Neural cell (in vitro differentiated cells): ENCODE measurements around the gene BHLHE23. TPM values are rescaled to one million over a fixed set of nuclear protein-coding genes. Genes with fewer than 3 reads are reported as not detected.

ENCODE experiments used
- H2AFZ ChIP-seq: fragments of 200-600, 300-800 bp; sonication (generic), shearing (Covaris generic); 2 replicates; pipeline ENCODE4 v1.6.0; 2014; ENCODE audit warnings: low read depth, mild to moderate bottlenecking, antibody characterized with exemption, low read length, moderate library complexity
- H3F3A ChIP-seq: fragments of 200-600 bp; shearing (Covaris generic); 2 replicates; pipeline ENCODE4 v1.6.1; 2016; ENCODE audit warnings: mild to moderate bottlenecking, moderate library complexity, mixed read lengths, antibody characterized with exemption, low read length; ENCODE audit not compliant: insufficient read depth, poor library complexity, severe bottlenecking
- H3K27ac ChIP-seq: fragments of 200-600, 300-800 bp; sonication (generic), shearing (Covaris generic); 2 replicates; pipeline ENCODE4 v1.5.1; 2014; ENCODE audit warnings: mild to moderate bottlenecking, low read length, moderate library complexity
- H3K27me3 ChIP-seq: fragments of 300-800, 200-600 bp; sonication (generic), shearing (Covaris generic); 2 replicates; pipeline ENCODE4 v1.6.0; 2014; ENCODE audit warnings: mild to moderate bottlenecking, low read depth, low read length, moderate library complexity; ENCODE audit not compliant: insufficient read depth
- H3K36me3 ChIP-seq: fragments of 300-800, 200-600 bp; sonication (generic), shearing (Covaris generic); 2 replicates; pipeline ENCODE4 v1.5.1; 2014; ENCODE audit warnings: mild to moderate bottlenecking, antibody characterized with exemption, low read length, moderate library complexity; ENCODE audit not compliant: insufficient read depth
- H3K4me2 ChIP-seq: fragments of 300-800, 200-600 bp; sonication (generic), shearing (Covaris generic); 2 replicates; pipeline ENCODE4 v1.6.0; 2014; ENCODE audit warnings: mild to moderate bottlenecking, low read length
- H3K4me3 ChIP-seq: fragments of 300-800, 200-600 bp; sonication (generic), shearing (Covaris generic); 2 replicates; pipeline ENCODE4 v1.5.1; 2014; ENCODE audit warnings: mild to moderate bottlenecking, low read length, moderate library complexity
- H3K79me2 ChIP-seq: fragments of 200-600 bp; shearing (Covaris generic); replicated peaks from 2 replicates; pipeline ENCODE4 v1.6.0; 2014; ENCODE audit warnings: mild to moderate bottlenecking, low read length, moderate library complexity; ENCODE audit not compliant: insufficient read depth
- H3K9ac ChIP-seq: fragments of 300-800, 200-600 bp; sonication (generic), shearing (Covaris generic); 2 replicates; pipeline ENCODE4 v1.6.1; 2016; ENCODE audit warnings: mild to moderate bottlenecking, low read length, mixed read lengths
- H3K9me2 ChIP-seq: fragments of 200-600 bp; shearing (Covaris generic); 2 replicates; pipeline ENCODE4 v1.6.1; 2016; ENCODE audit warnings: mild to moderate bottlenecking, low read length, mixed read lengths; ENCODE audit not compliant: insufficient read depth
- H3K9me3 ChIP-seq: fragments of 200-600, 300-800 bp; sonication (generic), shearing (Covaris generic); 2 replicates; pipeline ENCODE4 v1.6.1; 2016; ENCODE audit warnings: mild to moderate bottlenecking, mixed run types, low read length, moderate library complexity, mixed read lengths
- H4K20me1 ChIP-seq: fragments of 200-600 bp; shearing (Covaris generic); 2 replicates; pipeline ENCODE4 v1.6.1; 2016; ENCODE audit warnings: mild to moderate bottlenecking, mixed run types; ENCODE audit not compliant: insufficient read depth
- CTCF ChIP-seq: fragments of 450-650 bp; IDR thresholded peaks from 2 replicates; pipeline ENCODE4 v1.5.1; 2014; ENCODE audit warnings: antibody characterized with exemption, mild to moderate bottlenecking, moderate library complexity; ENCODE audit not compliant: poor library complexity, severe bottlenecking
- EP300 ChIP-seq: fragments of 450-650 bp; conservative IDR thresholded peaks from 2 replicates; pipeline ENCODE4 v1.6.1; 2014; ENCODE audit warnings: antibody characterized with exemption, mild to moderate bottlenecking, moderate library complexity; ENCODE audit not compliant: poor library complexity, severe bottlenecking
- EZH2 ChIP-seq: fragments of 200-600, 300-800 bp; shearing (Covaris generic), sonication (generic); IDR thresholded peaks from 2 replicates; pipeline ENCODE4 v1.6.1; 2014; ENCODE audit warnings: antibody characterized with exemption, low read length, borderline replicate concordance, mild to moderate bottlenecking; ENCODE audit not compliant: insufficient read depth, poor library complexity, severe bottlenecking
- MXI1 ChIP-seq: fragments of 450-650 bp; conservative IDR thresholded peaks from 2 replicates; pipeline ENCODE4 v1.6.1; 2014; ENCODE audit warnings: antibody characterized with exemption, mild to moderate bottlenecking; ENCODE audit not compliant: poor library complexity, severe bottlenecking
- POLR2AphosphoS5 ChIP-seq: IDR thresholded peaks from 2 replicates; pipeline ENCODE4 v1.6.1; 2012
- RAD21 ChIP-seq: fragments of 450-650 bp; conservative IDR thresholded peaks from 2 replicates; pipeline ENCODE4 v1.6.1; 2014; ENCODE audit warnings: antibody characterized with exemption, mild to moderate bottlenecking, moderate library complexity
- REST ChIP-seq: IDR thresholded peaks from 2 replicates; pipeline ENCODE4 v1.6.1; 2012; ENCODE audit warnings: borderline replicate concordance
- SMC3 ChIP-seq: fragments of 450-650 bp; conservative IDR thresholded peaks from 2 replicates; pipeline ENCODE4 v1.6.1; 2014; ENCODE audit warnings: antibody characterized with exemption, mild to moderate bottlenecking, moderate library complexity; ENCODE audit not compliant: poor library complexity
- TAF1 ChIP-seq: IDR thresholded peaks from 2 replicates; pipeline ENCODE4 v1.6.1; 2012; ENCODE audit warnings: low read depth
- polyA plus RNA-seq: library from polyadenylated mRNA; depleted of rRNA; stranded (reverse); fragments of >200 nt; gene quantifications from 2 replicates; pipeline ENCODE4 v1.2.3, GENCODE V29; 2014

The BHLHE23 gene
- polyA plus RNA-seq, 1 donor from 2014 or later, result not detected

DNA sequence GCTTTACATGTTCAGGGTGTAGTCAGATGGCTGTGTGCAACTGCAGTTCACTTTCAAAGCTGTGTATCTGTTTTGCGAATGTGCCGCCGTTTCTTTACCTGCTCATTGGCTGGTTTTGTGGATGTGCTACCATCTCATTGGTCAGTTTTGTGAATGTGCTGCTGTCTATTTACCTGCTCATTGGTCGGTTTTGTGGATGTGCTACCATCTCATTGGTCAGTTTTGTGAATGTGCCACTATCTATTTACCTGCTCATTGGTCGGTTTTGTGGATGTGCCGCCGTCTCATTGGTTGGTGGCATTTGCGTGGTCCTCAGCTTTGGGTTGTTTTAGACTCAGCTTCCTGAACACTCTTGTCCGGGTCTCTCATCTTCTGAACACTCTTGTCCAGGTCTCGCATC lies 40.5 kb upstream of the BHLHE23 start:
- H3K9me3 ChIP-seq, result no peaks in the 10 kb centered on the region
- no peaks in the 10 kb centered on the region for H3K36me3 ChIP-seq
- no peak overlapping the region for H3K4me2 ChIP-seq
- H2AFZ ChIP-seq, result no peak overlapping the region
- H3K9me2 ChIP-seq, result no peaks in the 10 kb centered on the region
- H3K4me3 ChIP-seq, result no peak overlapping the region
- TF ChIP-seq MXI1 (no peak), POLR2AphosphoS5 (no peak), EZH2 (no peak), CTCF (no peak), SMC3 (no peak), TAF1 (no peak), EP300 (no peak), REST (no peak), RAD21 (no peak)
- H3K27ac ChIP-seq, result no peak overlapping the region
- H3K79me2 ChIP-seq, result no peaks in the 10 kb centered on the region
- no peaks in the 10 kb centered on the region for H4K20me1 ChIP-seq
- H3K27me3 ChIP-seq, result no peaks in the 10 kb centered on the region
- no peak overlapping the region for H3K9ac ChIP-seq
- H3F3A ChIP-seq, result no peaks in the 10 kb centered on the region

DNA sequence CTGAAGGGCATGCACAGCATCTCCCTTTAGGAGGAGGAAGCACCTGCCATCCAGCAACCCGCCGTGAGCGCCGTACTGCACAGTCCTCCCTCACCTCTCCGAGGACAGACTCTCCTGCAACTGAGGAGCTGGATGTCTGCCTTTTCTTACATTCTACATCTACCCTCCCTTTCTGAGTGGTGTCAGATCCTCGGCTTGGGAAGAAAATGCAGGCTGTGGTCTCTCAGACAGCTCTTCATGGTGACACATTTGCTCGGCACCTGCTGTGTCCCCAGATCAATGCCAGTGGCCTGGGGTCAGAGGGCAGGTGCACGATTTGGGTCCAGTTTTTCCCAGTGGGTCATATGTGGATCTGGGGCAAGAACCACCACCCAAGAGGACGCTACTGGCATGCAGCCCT lies 40.1 kb upstream of the BHLHE23 start:
- Histone ChIP-seq H3K27ac (no peak overlapping the region), H3K27me3 (no peaks in the 10 kb centered on the region)

More for the DNA sequence above, 40.1 kb upstream of the BHLHE23 start:
- TF ChIP-seq EZH2 (no peak), TAF1 (no peak), REST (no peak), POLR2AphosphoS5 (no peak), EP300 (no peak), SMC3 (no peak), MXI1 (no peak), RAD21 (no peak), CTCF (no peak)
- no peaks in the 10 kb centered on the region for H4K20me1 ChIP-seq
- H3K9me2 ChIP-seq, result no peaks in the 10 kb centered on the region
- no peaks in the 10 kb centered on the region for H3K79me2 ChIP-seq
- no peaks in the 10 kb centered on the region for H3K36me3 ChIP-seq
- H3K4me3 ChIP-seq, result no peak overlapping the region
- H3F3A ChIP-seq, result no peaks in the 10 kb centered on the region
- no peaks in the 10 kb centered on the region for H3K9me3 ChIP-seq
- no peak overlapping the region for H2AFZ ChIP-seq
- no peak overlapping the region for H3K4me2 ChIP-seq
- H3K9ac ChIP-seq, result no peak overlapping the region
